ENCODE results near the gene RNF43.

GRCh38 chr17:58388302-58389190 is 28.8 kb downstream of the RNF43 start:
- TF ChIP-seq CTCF (IDR thresholded peaks at IDR 0.05; ENCODE audit: low read length), result no peak
- no peak for TF ChIP-seq EZH2 (IDR thresholded peaks at IDR 0.05; ENCODE audit: borderline replicate concordance, low read length)
